GM04503 (cell line): ENCODE results near the gene HLA-DQB1.

Source experiments
- DNase-seq: peaks from one replicate; pipeline ENCODE4 v3.0.0-alpha.2; 2012; ENCODE audit warnings: low read depth

HLA-DQB1 gene

GRCh38 chr6:32625137-32625536, 41.3 kb downstream of the HLA-DQB1 start:
- no peak for DNase-seq

DNA sequence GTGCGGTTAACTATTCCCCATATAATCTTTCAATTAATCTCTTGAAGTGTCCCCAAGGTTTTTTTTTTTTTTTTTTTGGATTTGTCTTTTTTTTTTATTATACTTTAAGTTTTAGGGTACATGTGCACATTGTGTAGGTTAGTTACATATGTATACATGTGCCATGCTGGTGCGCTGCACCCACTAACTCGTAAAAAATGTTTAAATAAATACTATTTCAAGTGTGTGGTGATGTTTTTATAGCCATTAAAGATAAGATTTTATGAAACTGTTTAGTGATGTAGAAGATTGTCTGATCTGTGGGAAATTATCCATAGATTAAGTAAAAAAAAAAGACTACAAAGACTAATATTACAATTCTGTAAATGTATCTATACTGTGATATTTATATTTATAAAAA, 41.9 kb downstream of the HLA-DQB1 start:
- DNase-seq = no peak

- no peak for DNase-seq
Observed at GRCh38 chr6:32623693-32624092, 42.8 kb downstream of the HLA-DQB1 start.

DNA sequence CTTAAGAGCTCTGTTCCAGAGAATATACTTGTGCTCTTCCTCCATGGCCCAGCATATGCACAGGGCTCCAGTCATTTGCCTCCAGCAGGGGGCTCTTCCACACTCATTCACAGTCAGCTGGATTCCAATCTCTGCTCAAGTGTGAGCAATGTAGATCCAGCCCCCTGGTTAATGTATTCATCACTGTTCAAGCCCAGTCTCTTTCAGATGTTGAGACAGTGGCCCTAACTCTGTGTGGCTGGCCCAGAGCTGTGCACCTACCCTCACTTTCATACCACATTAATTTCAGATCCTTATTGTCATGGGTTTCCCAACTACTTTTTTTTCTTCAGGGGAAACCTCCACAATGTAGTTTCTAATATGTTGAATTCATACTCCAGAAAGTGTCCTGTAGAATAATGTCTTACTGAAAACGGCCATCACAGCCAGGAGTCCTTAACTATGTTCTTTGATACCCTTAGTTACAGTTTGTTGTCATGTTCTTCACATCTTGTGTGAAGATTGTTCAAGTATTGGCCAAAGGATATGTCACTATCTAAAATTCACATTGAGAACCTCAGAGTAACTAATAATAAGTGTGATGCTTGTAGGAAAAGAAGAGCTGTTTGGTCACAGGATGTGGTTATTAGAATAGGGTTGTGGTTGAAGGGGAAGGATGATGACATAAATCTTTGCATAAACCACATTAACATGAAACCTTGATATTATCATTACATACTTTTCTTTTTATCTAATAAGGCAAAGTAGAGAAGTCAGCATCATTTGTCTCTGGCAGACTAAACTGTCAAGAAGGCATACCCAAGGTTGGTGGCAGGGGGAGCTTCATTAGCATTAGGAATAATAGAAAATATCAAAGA, 43.7 kb downstream of the HLA-DQB1 start:
- no peak for DNase-seq

GRCh38 chr6:32621372-32621771, 45.1 kb downstream of the HLA-DQB1 start:
- no peak for DNase-seq

DNA sequence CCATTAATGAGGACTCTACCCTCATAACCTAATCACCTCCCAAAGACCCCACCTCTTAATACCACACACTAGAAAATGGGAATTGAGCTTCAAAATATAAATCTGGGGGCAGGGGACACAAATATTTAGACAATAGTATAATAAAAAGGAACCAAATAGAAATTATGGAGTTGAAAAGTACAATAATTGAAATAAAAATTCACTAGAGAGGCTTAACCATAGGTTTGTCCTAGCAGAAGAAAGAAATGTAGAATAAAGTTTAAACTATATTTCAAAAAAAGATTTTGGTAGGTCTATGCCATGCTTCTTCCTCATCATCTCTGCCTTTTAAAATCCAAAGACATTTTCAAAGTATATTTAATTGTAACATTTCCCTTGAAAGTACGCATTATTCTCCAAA, 48.7 kb downstream of the HLA-DQB1 start:
- no peak for DNase-seq

DNA sequence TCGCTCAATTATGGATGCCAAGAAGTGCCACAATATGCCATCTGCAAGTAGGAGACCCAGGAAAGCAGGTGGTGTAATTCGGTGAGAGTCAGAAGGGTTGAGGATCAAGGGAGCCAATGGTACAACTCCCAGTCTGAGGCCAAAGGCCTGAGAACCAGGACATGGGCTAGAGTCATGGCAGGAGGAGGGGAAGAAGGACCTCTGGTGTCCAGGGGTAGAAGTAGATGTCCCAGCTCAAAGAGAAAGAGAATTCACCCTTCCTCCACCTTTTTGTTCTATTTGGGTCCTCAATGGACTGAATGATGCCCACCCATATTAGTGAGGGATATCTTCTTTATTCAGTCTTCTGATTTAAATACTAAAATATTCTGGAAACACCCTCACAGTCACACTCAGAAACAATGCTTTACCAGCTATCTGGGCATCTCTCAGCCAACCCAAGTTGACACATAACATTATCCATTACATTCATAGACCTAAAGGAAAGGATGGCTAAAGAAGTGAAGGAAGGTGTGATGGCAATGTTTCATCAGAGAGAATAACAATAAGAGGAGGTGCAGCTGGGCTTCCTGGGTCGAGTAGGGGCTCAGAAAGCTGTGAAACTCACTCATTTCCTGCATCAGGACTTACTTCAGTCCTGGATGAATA, 50.4 kb downstream of the HLA-DQB1 start:
- DNase-seq = no peak

DNA sequence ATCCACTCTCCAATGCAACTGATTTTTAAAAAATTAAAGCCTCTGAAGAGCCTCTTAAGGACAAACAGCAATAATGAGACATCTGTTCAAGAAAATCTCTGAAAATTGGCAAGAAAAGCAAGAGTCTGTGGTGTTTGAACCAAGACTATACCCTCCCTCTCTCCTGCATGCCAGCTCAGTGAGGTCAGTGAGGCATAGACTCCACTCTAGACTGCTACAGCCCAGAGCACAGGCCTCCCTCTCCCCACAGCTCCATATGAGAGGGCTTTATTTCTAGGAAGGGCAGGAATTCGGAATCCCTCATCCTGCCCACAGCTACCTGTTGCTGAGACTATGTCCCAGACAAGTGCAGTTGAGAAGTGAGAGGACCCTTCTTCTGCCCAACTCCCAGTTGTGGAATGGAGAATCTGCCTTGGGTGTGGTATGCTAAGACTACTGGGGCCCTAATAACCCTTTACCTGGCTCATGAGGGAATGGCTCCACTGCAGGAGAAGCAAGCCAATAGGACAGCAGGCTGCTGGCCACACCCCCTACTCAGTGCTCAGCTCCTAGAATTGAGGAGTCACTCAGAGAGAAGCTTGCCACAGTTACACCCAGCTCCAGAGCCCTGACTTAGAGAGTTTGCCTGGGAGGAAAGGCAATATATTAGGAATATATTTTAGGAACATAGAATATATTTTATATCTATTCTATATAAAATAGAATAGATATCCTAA, 51.9 kb downstream of the HLA-DQB1 start:
- DNase-seq = no peak

DNA sequence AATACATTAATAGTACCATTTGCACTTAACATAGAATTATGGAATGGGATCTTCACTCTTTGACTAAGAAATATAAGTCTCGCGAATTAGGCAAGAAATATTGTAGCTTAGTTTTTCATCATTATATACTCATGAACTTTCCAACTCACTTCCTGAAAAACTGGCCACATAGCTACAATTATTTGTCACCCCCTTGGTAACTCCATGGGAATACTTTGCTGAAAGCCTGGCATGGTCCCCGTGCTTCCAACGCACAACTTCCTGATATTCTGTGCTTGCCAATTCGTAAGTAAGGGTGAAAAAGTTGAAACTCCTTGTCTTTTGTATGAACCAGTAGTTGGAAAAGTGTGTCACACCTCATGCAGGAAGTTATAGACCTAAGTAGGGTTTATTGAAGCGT, 53.0 kb downstream of the HLA-DQB1 start:
- DNase-seq = no peak

- DNase-seq = no peak
Observed at GRCh38 chr6:32610682-32611296, 55.7 kb downstream of the HLA-DQB1 start.

GRCh38 chr6:32609731-32610640, 56.5 kb downstream of the HLA-DQB1 start:
- peak; percentile 68 for DNase-seq
